ENCODE measurements around the gene KRT72. TPM values are rescaled to one million over a fixed set of nuclear protein-coding genes. Genes with fewer than 3 reads are reported as not detected.

The KRT72 gene
- total RNA-seq, 2 donors from 2014 or later, result not detected

GRCh38 chr12:52566847-52567291, 34.4 kb downstream of the KRT72 start:
- peaks cover 26% of the 10 kb centered on the region for H3K27me3 Mint-ChIP-seq
- no peak overlapping the region for H3K27ac Mint-ChIP-seq
- no peak for ATAC-seq (replicated peaks)
- no peaks in the 10 kb centered on the region for H3K36me3 Mint-ChIP-seq (ENCODE audit: low read depth)
- H3K4me1 Mint-ChIP-seq, result no peaks in the 10 kb centered on the region
- no peaks in the 10 kb centered on the region for H3K9me3 Mint-ChIP-seq
- no peak overlapping the region for H3K4me3 Mint-ChIP-seq

GRCh38 chr12:52564582-52564981, 36.7 kb downstream of the KRT72 start:
- no peaks in the 10 kb centered on the region for H3K9me3 Mint-ChIP-seq
- H3K27me3 Mint-ChIP-seq, result peaks cover 34% of the 10 kb centered on the region
- H3K36me3 Mint-ChIP-seq (ENCODE audit: low read depth), result no peaks in the 10 kb centered on the region
- no peak for ATAC-seq (replicated peaks)
- H3K4me1 Mint-ChIP-seq, result no peaks in the 10 kb centered on the region
- H3K4me3 Mint-ChIP-seq, result no peak overlapping the region
- H3K27ac Mint-ChIP-seq, result no peak overlapping the region

DNA sequence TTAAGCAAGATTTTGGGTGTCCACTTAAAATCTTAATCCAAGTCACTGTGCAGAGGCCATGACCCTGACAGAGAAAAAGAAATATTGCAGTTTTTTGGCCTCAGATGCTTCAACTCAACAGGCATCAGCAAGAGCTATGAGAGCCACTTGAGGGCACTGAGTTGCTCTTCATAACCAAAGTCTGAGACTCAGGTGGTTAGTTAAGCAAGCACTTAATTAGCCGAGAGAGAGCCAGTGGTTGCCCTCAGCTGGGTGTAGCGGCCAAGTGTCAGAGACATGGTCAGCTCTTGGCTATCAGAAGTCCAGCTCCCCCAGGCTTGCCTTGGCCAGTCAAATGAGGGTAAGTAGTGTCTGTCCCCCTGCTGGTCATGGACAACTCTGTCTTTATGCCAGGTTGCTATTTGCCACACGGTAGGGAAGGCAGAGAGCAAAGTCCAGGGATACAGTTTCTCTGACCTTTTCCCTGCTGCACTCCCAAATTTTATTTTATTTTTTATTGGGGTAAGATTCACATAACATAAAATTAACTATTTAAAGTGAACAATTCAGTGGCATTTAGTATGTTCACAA, 39.3 kb downstream of the KRT72 start:
- no peak overlapping the region for H3K4me3 Mint-ChIP-seq
- no peaks in the 10 kb centered on the region for H3K36me3 Mint-ChIP-seq (ENCODE audit: low read depth)
- H3K9me3 Mint-ChIP-seq, result no peaks in the 10 kb centered on the region
- no peak overlapping the region for H3K27ac Mint-ChIP-seq
- no peaks in the 10 kb centered on the region for H3K4me1 Mint-ChIP-seq
- no peak for ATAC-seq (replicated peaks)
- H3K27me3 Mint-ChIP-seq, result peaks cover 36% of the 10 kb centered on the region

GRCh38 chr12:52559979-52560378, 41.3 kb downstream of the KRT72 start:
- H3K4me1 Mint-ChIP-seq, result no peaks in the 10 kb centered on the region

GRCh38 chr12:52558781-52559445, 42.4 kb downstream of the KRT72 start:
- H3K27me3 Mint-ChIP-seq, result peaks cover 38% of the 10 kb centered on the region
- H3K4me1 Mint-ChIP-seq, result no peaks in the 10 kb centered on the region

More at GRCh38 chr12:52559979-52560378, 41.3 kb downstream of the KRT72 start:
- no peaks in the 10 kb centered on the region for H3K9me3 Mint-ChIP-seq
- no peaks in the 10 kb centered on the region for H3K36me3 Mint-ChIP-seq (ENCODE audit: low read depth)
- H3K4me3 Mint-ChIP-seq, result no peak overlapping the region
- H3K27me3 Mint-ChIP-seq, result peaks cover 36% of the 10 kb centered on the region
- H3K27ac Mint-ChIP-seq, result no peak overlapping the region
- no peak for ATAC-seq (replicated peaks)

GRCh38 chr12:52557476-52557875, 43.8 kb downstream of the KRT72 start:
- Mint-ChIP-seq H3K27me3 (peaks cover 33% of the 10 kb centered on the region), H3K9me3 (peaks cover 4% of the 10 kb centered on the region), H3K4me3 (no peak overlapping the region), H3K36me3 (ENCODE audit: low read depth) (no peaks in the 10 kb centered on the region), H3K27ac (no peak overlapping the region), H3K4me1 (no peaks in the 10 kb centered on the region)
- no peak for ATAC-seq (replicated peaks)

More at GRCh38 chr12:52558781-52559445, 42.4 kb downstream of the KRT72 start:
- Mint-ChIP-seq H3K36me3 (ENCODE audit: low read depth) (no peaks in the 10 kb centered on the region), H3K9me3 (peaks cover 4% of the 10 kb centered on the region), H3K27ac (no peak overlapping the region), H3K4me3 (no peak overlapping the region)
- ATAC-seq (replicated peaks), result no peak

DNA sequence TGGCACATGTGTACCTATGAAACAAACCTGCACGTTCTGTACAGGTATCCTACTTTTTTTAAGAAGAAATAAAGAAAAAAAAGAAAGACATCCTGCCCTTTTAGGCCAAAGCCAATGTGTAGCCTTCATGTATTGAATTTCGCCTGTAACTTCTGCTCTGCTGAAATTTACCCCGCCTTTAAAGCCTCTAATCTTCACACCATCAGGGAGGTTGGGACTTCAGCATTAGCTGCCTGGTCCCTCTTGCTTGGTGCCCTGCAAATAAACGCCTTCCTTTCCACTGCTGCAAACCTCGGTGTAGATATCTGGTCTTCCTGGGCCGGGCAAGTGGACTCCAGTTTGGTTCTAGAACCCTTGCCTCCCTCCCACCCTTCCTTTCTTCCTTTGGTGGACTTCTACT, 45.7 kb downstream of the KRT72 start:
- Mint-ChIP-seq H3K27ac (no peak overlapping the region), H3K9me3 (peaks cover 4% of the 10 kb centered on the region), H3K4me1 (no peaks in the 10 kb centered on the region), H3K27me3 (peaks cover 33% of the 10 kb centered on the region), H3K4me3 (no peak overlapping the region), H3K36me3 (ENCODE audit: low read depth) (no peaks in the 10 kb centered on the region)
- ATAC-seq (replicated peaks), result no peak

DNA sequence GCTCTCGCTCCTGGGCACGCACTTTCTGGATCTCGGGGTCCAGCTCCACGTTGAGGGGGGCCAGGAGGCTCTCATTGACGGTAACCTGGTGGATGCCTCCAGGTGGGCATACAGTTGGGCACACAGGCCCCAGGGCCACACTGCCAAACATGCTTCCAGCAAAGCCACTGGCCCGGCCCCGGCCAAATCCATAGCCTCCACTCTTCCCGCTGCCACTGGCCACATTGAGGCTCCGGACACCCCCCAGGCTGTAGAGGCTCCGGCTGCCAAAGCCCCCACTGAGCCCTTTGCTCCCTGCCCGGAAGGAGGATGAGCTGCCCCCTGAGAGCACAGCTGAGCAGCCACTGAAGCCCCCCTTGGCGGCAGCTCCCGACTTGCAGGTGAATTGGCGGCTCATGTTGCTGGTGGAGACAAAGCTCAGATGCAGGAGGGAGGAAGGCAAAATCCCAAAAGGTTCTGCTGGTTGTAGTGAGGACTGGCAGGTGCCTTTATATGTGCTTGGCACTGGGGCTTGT, 48.5 kb downstream of the KRT72 start, which contains the start of gene KRT71:
Gene KRT71, minus strand, starts transcription at position 465 of the 515 bp plus-strand sequence. Its CDS starts 68 bp downstream, at position 397.
- ATAC-seq (replicated peaks), result no peak
- no peaks in the 10 kb centered on the region for H3K4me1 Mint-ChIP-seq
- peaks cover 32% of the 10 kb centered on the region for H3K27me3 Mint-ChIP-seq

DNA sequence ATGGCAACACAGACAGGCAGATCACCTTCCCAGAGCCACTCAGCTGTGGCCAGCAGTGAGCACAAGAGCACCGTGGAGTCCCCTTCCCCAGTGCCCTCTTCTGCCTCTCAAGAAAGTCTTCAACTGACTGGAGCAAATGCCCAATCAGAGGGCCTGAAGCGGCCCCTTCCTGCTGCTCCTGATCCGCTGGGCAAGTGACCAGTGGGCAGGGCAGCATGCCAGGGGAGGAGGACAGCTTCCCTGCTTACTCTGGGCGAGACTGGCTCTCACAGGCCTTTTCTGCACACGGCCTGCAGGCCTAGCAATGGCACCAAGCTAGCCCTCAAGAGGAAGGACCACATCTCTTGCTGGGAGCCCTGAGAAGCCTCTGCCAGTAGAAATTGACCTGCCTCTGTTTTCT, 49.2 kb downstream of the KRT72 start:
- no peak overlapping the region for H3K4me3 Mint-ChIP-seq
- no peak overlapping the region for H3K27ac Mint-ChIP-seq
- H3K9me3 Mint-ChIP-seq, result peaks cover 4% of the 10 kb centered on the region
- no peaks in the 10 kb centered on the region for H3K4me1 Mint-ChIP-seq
- H3K27me3 Mint-ChIP-seq, result peaks cover 29% of the 10 kb centered on the region
- ATAC-seq (replicated peaks), result no peak
- no peaks in the 10 kb centered on the region for H3K36me3 Mint-ChIP-seq (ENCODE audit: low read depth)

More for the DNA sequence above, 48.5 kb downstream of the KRT72 start, which contains the start of gene KRT71:
- H3K36me3 Mint-ChIP-seq (ENCODE audit: low read depth), result no peaks in the 10 kb centered on the region
- no peak within 1 kb of the TSS for H3K27ac Mint-ChIP-seq
- H3K4me3 Mint-ChIP-seq, result no peak within 1 kb of the TSS
- peaks cover 4% of the 10 kb centered on the region for H3K9me3 Mint-ChIP-seq

DNA sequence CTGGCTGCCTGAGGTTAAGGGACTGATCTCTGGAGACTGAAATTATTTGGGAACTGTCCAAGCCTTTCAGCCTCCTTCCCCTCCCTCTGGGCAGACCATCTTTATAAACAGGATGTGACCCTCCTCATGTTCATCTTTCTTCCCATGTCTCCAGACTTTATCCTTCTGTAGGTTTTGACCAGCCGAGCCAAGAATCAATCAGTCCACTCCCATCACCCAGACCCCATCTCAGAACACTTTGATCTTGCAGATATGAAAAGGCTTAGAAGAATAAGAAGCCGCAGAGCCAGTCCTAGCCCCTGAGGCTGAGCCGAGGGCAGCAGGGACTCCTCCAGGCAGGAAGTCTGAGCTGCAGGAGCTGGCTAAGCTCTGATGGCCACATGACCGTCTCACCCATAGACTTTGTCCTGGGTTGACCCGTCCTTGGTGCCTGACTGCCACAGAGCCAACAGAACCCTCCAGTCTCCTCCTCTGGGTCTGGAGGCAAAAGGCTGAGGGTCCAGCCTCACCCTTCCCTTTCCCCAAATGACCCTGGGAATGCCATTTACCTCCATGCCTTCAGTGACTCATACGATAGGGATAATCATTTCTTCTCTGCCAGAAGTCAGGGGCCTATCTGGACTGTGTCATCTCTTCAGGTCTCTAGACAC, 49.9 kb downstream of the KRT72 start:
- no peak overlapping the region for H3K4me3 Mint-ChIP-seq
- no peak for ATAC-seq (replicated peaks)
- no peak overlapping the region for H3K27ac Mint-ChIP-seq
- peaks cover 4% of the 10 kb centered on the region for H3K9me3 Mint-ChIP-seq
- no peaks in the 10 kb centered on the region for H3K4me1 Mint-ChIP-seq
- H3K36me3 Mint-ChIP-seq (ENCODE audit: low read depth), result no peaks in the 10 kb centered on the region
- H3K27me3 Mint-ChIP-seq, result peaks cover 33% of the 10 kb centered on the region

GRCh38 chr12:52546126-52546525, 55.1 kb downstream of the KRT72 start:
- Mint-ChIP-seq H3K4me3 (no peak overlapping the region), H3K27ac (no peak overlapping the region), H3K27me3 (peaks cover 25% of the 10 kb centered on the region), H3K9me3 (no peaks in the 10 kb centered on the region), H3K4me1 (no peaks in the 10 kb centered on the region), H3K36me3 (ENCODE audit: low read depth) (no peaks in the 10 kb centered on the region)
- ATAC-seq (replicated peaks), result no peak

GRCh38 chr12:52543985-52544883, 57.0 kb downstream of the KRT72 start:
- Mint-ChIP-seq H3K9me3 (no peaks in the 10 kb centered on the region), H3K27ac (no peak overlapping the region), H3K27me3 (peaks cover 14% of the 10 kb centered on the region), H3K4me1 (no peaks in the 10 kb centered on the region), H3K36me3 (ENCODE audit: low read depth) (no peaks in the 10 kb centered on the region), H3K4me3 (no peak overlapping the region)
- no peak for ATAC-seq (replicated peaks)

DNA sequence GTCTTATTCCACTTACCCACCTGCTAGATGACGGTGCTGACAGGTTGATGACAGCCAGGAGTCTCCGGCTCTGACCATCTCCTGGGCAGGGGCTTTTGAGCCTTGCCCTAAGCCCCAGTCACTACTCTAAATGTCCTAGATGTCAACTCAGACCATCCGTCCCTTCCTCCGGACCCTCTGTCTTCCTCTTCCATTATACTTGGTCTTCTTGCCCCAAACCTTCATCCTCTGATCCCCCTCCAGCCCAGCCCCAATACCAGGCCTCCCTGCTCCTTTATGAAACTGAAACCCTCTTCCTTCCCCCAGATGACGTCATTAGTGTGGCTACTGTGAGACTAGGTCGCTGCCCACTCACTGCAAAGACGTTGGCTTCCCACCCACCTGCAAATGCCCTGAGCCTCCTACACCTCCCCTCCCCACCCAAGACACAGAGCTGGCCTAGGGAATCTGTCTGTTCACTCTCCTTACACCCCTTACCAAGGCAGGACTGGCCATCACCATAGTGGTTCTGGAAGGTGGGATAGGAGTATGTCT, 58.4 kb downstream of the KRT72 start:
- ATAC-seq (replicated peaks), result no peak
- no peak overlapping the region for H3K27ac Mint-ChIP-seq
- no peak overlapping the region for H3K4me3 Mint-ChIP-seq
- H3K9me3 Mint-ChIP-seq, result no peaks in the 10 kb centered on the region
- no peaks in the 10 kb centered on the region for H3K4me1 Mint-ChIP-seq
- peaks cover 10% of the 10 kb centered on the region for H3K27me3 Mint-ChIP-seq
- H3K36me3 Mint-ChIP-seq (ENCODE audit: low read depth), result no peaks in the 10 kb centered on the region

- H3K27me3 Mint-ChIP-seq, result peaks cover 10% of the 10 kb centered on the region
- H3K9me3 Mint-ChIP-seq, result no peaks in the 10 kb centered on the region
- no peak for ATAC-seq (replicated peaks)
- H3K4me3 Mint-ChIP-seq, result no peak overlapping the region
- no peak overlapping the region for H3K27ac Mint-ChIP-seq
- no peaks in the 10 kb centered on the region for H3K4me1 Mint-ChIP-seq
- no peaks in the 10 kb centered on the region for H3K36me3 Mint-ChIP-seq (ENCODE audit: low read depth)
Measured at GRCh38 chr12:52542157-52542556, 59.1 kb downstream of the KRT72 start.

Measured in activated T-helper 17 cell treated with anti-CD3 and anti-CD28 coated beads, Interleukin-2, amount 50 U/mL, for 72 hours (primary cell).